Stimulated activated CD8-positive, alpha-beta memory T cell treated with anti-CD3 and anti-CD28 coated beads, Interleukin-7, amount 100 ng/mL, for 1 hour (primary cell): ENCODE results near the gene SHLD1.
A peak's percentile ranks its signal among the peaks of the same experiment; 100 is the strongest.

ENCODE experiments used
- DNase-seq, 2 donors: peaks; one replicate each; pipeline ENCODE4 v3.0.0-alpha.2; 2020; ENCODE audit warnings: low read depth in 2 of 2

The SHLD1 gene

DNA sequence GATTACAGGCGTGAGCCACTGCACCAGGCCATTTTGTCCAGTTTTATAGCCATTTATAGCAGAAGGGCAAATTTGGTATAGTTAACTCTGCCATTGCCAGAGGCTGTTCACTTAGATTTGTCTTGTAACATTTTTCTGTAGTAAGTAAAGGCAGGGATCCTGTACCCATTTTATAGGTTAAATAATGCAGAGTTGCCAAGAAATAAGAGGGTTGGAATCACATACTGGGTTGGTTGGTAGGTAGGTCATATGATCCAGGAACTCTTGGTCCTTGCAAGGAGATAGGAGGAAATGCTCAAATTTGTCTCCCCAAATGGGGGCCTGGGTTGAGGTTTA, 68.1 kb downstream of the SHLD1 start:
- no peak for DNase-seq

GRCh38 chr20:5820738-5821137, 70.5 kb downstream of the SHLD1 start:
- no peak for DNase-seq

DNA sequence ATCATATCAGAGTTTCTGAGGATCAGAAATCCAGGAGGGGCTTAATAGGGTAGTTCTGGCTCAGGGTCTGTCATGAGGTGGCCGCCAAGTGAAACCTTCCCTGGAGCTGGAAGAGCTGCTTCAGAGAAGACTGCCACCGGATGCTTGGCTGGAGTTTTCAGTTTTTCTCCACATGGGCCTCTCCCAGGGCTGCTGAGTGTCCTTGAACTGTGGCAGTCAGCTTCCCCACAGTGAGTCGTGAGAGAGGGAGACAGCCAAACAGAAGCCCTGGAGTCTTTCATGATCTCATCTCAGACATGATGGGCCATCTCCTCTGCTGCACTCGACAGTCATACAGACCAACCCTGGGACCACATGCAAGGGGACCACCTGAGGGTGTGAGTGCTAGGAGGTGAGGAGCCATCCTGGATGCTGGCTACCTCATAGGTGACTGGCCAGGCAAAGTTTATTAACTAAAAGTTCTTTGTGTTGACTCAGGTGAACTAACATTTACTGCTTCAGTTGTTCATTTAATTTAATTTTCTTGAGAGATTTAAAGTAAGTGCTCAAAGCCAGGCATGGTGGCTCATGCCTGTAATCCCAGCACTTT, 71.5 kb downstream of the SHLD1 start:
- no peak for DNase-seq

DNA sequence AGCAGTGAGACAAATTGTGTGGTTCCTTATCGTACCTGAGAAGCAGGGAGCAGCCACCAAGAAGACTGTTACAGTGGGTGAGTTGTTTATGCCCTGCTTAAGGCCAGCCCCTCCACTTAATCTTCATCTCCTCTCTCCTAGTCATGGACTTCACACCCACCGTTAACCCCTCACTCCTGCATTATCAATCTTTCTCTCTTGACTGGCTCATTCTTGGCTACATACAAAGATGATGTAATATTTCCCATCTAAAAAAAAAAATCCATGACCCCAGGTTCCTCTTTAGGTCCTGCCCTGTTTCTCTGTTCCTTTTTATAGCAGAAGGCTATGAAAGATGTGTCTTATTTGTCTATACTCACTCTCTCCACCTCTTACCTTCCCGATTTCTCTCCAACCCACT, 72.4 kb downstream of the SHLD1 start:
- no peak for DNase-seq

- DNase-seq, result no peak
Observed at GRCh38 chr20:5825130-5825719, 75.0 kb downstream of the SHLD1 start.

GRCh38 chr20:5827098-5827853, 77.1 kb downstream of the SHLD1 start:
- no peak for DNase-seq

GRCh38 chr20:5827861-5828260, 77.7 kb downstream of the SHLD1 start:
- no peak for DNase-seq

GRCh38 chr20:5829241-5829809, 79.1 kb downstream of the SHLD1 start:
- DNase-seq, result no peak

DNA sequence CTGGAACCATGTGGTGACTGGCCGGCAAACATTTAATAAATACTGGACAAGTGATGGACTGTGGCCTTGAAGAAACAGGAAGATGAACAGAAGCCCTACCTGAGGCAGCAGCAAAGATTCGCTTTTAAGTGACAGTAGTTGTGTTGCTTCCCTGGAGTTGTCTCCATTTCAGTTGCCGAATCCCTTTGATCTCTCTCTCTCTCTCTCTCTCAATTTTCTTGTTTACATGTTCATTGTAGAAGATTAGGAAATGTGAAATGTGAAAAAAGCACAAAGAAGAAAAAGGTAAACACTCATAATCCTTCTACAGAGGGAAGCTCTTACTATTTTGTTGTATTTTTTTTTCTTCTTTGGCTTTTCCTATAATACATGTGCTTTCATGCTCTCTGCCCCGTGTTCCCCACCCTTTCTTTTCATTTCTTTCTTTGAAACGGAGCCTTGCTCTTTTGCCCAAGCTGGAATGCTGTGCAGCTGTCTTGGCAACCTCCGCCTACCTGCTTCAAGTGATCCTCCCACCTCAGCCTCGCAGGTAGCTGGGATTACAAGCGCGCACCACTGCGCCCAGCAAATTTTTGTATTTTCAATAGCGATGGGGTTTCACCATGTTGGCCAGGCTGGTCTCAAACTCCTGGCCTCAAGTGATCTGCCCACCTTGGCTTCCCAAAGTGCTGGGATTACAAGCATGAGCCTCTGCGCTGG, 81.5 kb downstream of the SHLD1 start:
- no peak for DNase-seq

DNA sequence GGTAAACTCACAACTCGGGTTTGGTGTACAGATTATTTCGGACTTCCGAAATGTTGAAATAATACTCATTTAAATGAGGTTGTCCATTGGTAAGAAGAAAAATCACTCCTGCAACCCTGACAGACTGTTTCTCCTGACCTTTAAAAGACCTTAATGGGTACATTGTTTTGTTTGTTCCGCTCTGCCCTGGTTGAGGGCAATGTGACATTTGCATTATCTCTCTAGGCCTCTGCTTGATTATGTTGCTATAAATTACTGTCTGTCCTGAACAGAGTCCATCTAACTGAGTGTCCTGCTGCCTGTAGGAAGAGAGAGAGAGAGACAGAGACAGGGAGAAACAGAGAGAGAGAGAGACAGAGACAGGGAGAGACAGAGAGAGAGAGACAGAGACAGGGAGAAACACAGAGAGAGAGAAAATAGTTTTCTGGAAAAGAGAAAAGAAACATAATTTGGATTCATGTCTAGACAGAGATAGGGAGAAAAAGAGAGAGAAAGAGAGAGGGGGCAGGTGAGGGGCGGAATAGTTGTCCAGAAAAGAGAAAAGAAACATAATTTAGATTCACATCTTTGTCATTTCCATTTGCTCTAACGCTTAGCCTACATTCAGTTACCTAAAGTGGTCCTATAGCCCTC, 83.2 kb downstream of the SHLD1 start:
- no peak for DNase-seq

DNA sequence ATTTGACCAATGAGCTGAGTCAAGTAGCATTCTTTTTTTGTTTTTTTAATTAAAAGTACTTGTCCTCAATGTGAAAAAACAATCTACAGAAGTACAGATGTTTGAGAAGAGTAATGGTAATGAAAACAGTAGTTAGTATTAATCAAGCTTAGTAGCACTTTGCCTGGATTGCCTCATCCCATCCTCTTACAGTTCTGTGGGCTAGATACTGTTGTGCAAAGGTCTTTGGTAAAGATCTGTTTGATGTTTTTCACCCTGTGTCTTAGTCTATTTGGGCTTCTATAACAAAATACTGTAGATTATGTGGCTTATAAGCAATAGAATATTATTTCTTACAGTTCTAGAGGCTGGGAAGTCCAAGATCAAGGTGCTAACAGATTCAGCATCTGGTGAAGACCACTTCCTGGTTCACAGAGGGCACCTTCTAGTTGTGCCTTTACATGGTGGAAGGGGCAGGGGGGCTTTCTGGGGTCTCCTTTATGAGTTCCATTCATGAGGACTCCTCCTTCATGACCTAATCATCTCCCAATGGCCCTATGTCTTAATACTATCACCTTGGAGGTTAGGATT, 84.3 kb downstream of the SHLD1 start:
- DNase-seq, result no peak

DNA sequence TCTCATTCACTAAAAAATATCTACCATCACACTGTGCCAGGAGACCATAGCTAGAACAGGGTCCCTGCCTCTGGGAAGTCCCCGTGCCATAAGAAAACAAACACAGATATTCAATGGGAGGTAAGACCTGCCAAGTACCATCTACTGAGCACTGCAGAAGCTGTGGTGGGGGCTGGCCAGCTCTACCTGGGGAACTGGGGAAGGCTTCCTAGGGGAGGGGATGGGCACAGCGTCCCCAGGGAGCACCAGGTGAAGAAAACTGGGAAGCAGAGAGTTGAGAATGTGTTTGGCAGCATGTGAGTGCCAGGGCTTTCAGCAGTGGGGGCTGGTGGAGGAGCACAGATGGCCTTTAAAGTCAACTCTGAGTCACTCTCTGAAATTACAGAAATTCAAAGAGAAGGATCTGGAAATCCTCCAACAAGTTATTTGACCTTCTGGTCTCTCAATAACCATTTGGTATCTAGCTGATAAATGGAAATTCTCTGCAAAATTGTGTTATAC, 85.2 kb downstream of the SHLD1 start:
- DNase-seq, result no peak

- no peak for DNase-seq
Observed at GRCh38 chr20:5835871-5836270, 85.7 kb downstream of the SHLD1 start.

- no peak for DNase-seq
Observed at GRCh38 chr20:5836569-5836968, 86.4 kb downstream of the SHLD1 start.

DNA sequence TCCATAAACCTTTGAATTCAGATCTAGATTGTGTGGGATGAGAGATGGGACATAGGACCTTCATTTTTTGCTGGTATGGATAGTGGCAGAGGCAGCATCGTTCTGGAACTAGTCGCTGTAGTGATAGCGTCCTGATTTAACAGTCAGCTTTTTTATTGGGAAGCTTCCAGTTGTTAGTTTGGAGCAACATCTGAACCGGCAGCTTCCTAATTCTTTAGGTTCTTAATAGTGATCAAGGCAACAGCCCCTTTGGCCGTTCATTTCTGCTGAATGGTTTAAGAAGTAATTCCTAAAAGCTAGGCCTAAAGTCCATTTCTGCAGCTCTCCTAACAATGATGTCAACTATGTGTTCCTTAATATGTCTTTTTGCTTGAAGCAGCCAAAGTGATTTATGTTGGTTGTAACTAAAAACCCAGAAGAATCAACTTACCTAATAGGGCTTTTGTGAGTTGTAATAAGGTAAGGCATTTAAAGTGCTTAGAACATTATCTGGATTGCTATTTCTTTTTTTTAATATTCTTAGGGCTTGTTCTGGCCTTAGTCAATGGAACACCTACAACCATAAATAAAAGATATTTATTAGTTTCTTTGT, 90.3 kb downstream of the SHLD1 start:
- no peak for DNase-seq

DNA sequence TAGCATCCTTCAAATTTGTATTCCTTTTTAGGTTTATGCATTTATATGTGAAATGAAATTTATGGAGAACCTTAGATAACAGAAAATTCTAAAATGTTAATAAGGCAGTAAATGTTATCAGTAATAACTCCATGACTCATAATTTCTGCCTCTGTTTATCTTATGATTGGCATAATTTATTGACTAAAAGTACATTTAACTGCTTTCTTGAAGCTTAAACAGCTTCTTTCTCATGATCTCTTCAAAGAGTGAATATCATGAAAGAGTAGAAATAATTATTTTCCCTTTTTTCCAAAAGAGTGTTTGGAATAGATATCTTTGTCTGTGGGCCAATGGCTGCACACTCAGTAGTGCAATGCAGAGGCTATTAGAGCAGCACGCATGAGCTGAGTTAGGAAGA, 91.3 kb downstream of the SHLD1 start:
- no peak for DNase-seq

- no peak for DNase-seq
Observed at GRCh38 chr20:5842465-5842864, 92.3 kb downstream of the SHLD1 start.

DNA sequence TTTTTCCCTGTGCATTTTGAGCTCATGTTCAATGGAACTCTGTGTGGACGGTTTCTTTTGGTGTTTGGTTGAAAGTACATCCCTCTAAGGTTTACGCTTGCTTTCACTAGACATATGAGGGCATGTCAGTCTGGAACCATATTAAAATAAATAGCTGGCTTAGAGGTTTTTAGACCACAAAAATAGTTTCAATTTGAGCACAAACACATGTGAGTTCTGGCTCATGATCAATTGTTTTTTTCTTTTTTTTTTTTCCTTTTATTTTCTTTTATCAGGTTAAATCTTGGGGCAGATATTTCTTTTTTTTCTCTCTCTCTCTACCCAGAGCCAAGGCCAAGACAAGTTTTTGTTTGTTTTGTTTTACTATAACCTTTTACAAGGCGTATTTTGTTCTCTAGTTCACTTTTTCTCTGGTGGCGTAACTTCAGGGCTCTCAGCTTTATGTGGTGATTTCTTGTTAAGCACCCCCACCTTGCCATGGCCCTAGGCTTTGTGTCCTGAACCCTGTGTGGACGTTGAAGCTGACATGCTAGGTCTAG, 92.9 kb downstream of the SHLD1 start:
- DNase-seq, result no peak

- peak; percentile 2 to 13 for DNase-seq
Observed at GRCh38 chr20:5844063-5844681, 94.0 kb downstream of the SHLD1 start.
